ENCODE data around the gene GAREM1.
"Not testable (repeated sequence)": the region's sequence is repeated elsewhere in the genome, so short reads cannot be mapped to it uniquely, and the experiment has no call there.

The GAREM1 gene

GRCh38 chr18:32326450-32327308 lies 144.0 kb downstream of the GAREM1 start:
- DNase-seq (ENCODE audit: low read depth): no peak

GRCh38 chr18:32324181-32324580 lies 146.5 kb downstream of the GAREM1 start:
- no peak for DNase-seq (ENCODE audit: low read depth)

- no peak for DNase-seq (ENCODE audit: low read depth)
These were observed 148.9 kb downstream of the GAREM1 start for GRCh38 chr18:32321826-32322225.

GRCh38 chr18:32319084-32319483 lies 151.6 kb downstream of the GAREM1 start:
- no peak for DNase-seq (ENCODE audit: low read depth)

GRCh38 chr18:32318581-32318980 lies 152.1 kb downstream of the GAREM1 start:
- no peak for DNase-seq (ENCODE audit: low read depth)

- no peak for DNase-seq (ENCODE audit: low read depth)
These were observed 153.0 kb downstream of the GAREM1 start for GRCh38 chr18:32317651-32318050.

GRCh38 chr18:32315881-32316280 lies 154.8 kb downstream of the GAREM1 start:
- DNase-seq (ENCODE audit: low read depth): no peak

GRCh38 chr18:32310774-32311173 lies 159.9 kb downstream of the GAREM1 start:
- DNase-seq (ENCODE audit: low read depth): no peak

- DNase-seq (ENCODE audit: low read depth): no peak
These were observed 160.6 kb downstream of the GAREM1 start for GRCh38 chr18:32310101-32310500.

- DNase-seq (ENCODE audit: low read depth): no peak
These were observed 162.1 kb downstream of the GAREM1 start for GRCh38 chr18:32308493-32309120.

GRCh38 chr18:32303400-32303799 lies 167.3 kb downstream of the GAREM1 start:
- no peak for DNase-seq (ENCODE audit: low read depth)

- no peak for DNase-seq (ENCODE audit: low read depth)
These were observed 167.9 kb downstream of the GAREM1 start for GRCh38 chr18:32302806-32303205.

- DNase-seq (ENCODE audit: low read depth): no peak
These were observed 168.5 kb downstream of the GAREM1 start for GRCh38 chr18:32301976-32302743.

GRCh38 chr18:32301361-32301760 lies 169.3 kb downstream of the GAREM1 start:
- DNase-seq (ENCODE audit: low read depth): no peak

- no peak for DNase-seq (ENCODE audit: low read depth)
These were observed 169.8 kb downstream of the GAREM1 start for GRCh38 chr18:32300914-32301313.

- no peak for DNase-seq (ENCODE audit: low read depth)
These were observed 171.2 kb downstream of the GAREM1 start for GRCh38 chr18:32299484-32299883.

- no peak for DNase-seq (ENCODE audit: low read depth)
These were observed 172.5 kb downstream of the GAREM1 start for GRCh38 chr18:32298171-32298667.

- DNase-seq (ENCODE audit: low read depth): no peak
These were observed 173.0 kb downstream of the GAREM1 start for GRCh38 chr18:32297579-32298170.

- no peak for DNase-seq (ENCODE audit: low read depth)
These were observed 173.8 kb downstream of the GAREM1 start for GRCh38 chr18:32296851-32297250.

GRCh38 chr18:32295604-32296003 lies 175.1 kb downstream of the GAREM1 start:
- no peak for DNase-seq (ENCODE audit: low read depth)

- no peak for DNase-seq (ENCODE audit: low read depth)
These were observed 177.6 kb downstream of the GAREM1 start for GRCh38 chr18:32293107-32293506.

GRCh38 chr18:32291623-32292022 lies 179.1 kb downstream of the GAREM1 start:
- not testable (repeated sequence) for DNase-seq (ENCODE audit: low read depth)

Data from activated gamma-delta T cell treated with anti-CD3 and anti-CD28 coated beads, Interleukin-2, amount 50 U/mL, for 16 hours (primary cell).